H7 (cell line): Measurements from ENCODE around the gene NLGN2. TPM values are rescaled to one million over a fixed set of nuclear protein-coding genes. Genes with fewer than 3 reads are reported as not detected.
A peak's percentile ranks its signal among the peaks of the same experiment; 100 is the strongest.
"Not testable (repeated sequence)": the region's sequence is repeated elsewhere in the genome, so short reads cannot be mapped to it uniquely, and the experiment has no call there.

Source experiments
- DNase-seq: peaks from one replicate; pipeline ENCODE4 v3.0.0; 2012
- H3K27me3 ChIP-seq: 2 replicates; pipeline ENCODE4 v1.6.0; 2011; ENCODE audit warnings: mild to moderate bottlenecking, low read length; ENCODE audit not compliant: control insufficient read depth, insufficient read depth
- H3K36me3 ChIP-seq: replicated peaks from 2 replicates; pipeline ENCODE4 v1.5.1; 2011; ENCODE audit warnings: low read length; ENCODE audit not compliant: control insufficient read depth, insufficient read depth
- H3K4me3 ChIP-seq: 2 replicates; pipeline ENCODE4 v1.5.1; 2011; ENCODE audit warnings: low read depth, mild to moderate bottlenecking, control low read depth, low read length, moderate library complexity; ENCODE audit not compliant: insufficient read depth
- total RNA-seq: library from RNA; depleted of rRNA; stranded (reverse); fragments of >200 nt; shearing (Covaris generic); gene quantifications from 2 replicates; pipeline ENCODE4 v1.2.3, GENCODE V29; 2014; rRNA removed

Gene NLGN2
- total RNA-seq = 11.6 and 15.7 TPM in 2 replicates

- Histone ChIP-seq H3K27me3 (peaks cover 11% of the 10 kb centered on the region), H3K36me3 (peaks cover 11% of the 10 kb centered on the region), H3K4me3 (peak within 1 kb of the TSS; percentile 36)
- DNase-seq = peak; percentile 82
Observed at GRCh38 chr17:7407485-7408251, at the start of gene NLGN2. TSS of gene NLGN2 (plus strand) at chr17:7407845. CDS start at chr17:7408256, 411 bp downstream.

DNA sequence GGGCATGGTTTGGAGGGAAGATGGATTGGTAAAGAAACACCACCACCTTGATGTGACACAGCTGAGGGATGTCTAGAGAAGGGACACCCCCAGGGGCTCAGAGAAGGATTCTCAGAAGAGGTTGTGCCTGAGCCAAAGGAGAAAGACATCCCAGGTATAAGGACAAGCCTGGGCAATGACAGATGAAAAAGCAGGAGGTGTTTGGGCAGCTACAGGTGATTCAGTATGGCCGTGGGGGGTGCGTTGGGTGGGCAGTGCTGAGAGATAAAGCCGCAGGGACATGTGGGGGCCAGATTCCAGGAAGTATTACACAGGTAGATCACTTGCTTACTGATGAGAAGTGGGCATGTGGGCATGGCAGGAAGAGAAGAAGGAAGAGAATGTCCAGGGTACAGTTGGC lies 45.7 kb upstream of the NLGN2 start:
- no peaks in the 10 kb centered on the region for H3K27me3 ChIP-seq
- DNase-seq = no peak
- no peak overlapping the region for H3K4me3 ChIP-seq
- no peaks in the 10 kb centered on the region for H3K36me3 ChIP-seq

DNA sequence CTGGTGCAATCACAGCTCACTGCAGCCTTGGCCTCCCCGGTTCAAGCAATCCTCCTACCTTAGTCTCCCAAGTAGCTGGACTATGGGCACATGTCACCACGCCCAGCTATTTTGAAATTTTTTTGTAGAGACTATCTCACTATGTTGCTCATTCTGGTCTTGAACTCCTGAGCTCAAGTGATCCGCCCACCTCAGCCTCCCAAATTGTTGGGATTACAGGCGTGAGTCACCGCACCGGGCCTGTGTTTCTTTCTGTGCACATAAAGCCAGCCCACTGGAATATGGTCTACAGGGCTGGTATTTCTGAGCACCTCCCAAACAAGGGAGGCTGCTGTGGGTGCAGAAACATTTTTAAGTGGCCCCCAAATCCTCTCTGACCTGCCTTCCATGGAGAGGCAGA lies 44.3 kb upstream of the NLGN2 start:
- no peak overlapping the region for H3K4me3 ChIP-seq
- DNase-seq = no peak
- H3K27me3 ChIP-seq = no peaks in the 10 kb centered on the region
- no peaks in the 10 kb centered on the region for H3K36me3 ChIP-seq

GRCh38 chr17:7365963-7366362 lies 41.7 kb upstream of the NLGN2 start:
- H3K27me3 ChIP-seq, H3K36me3 ChIP-seq, H3K4me3 ChIP-seq: not testable (repeated sequence)
- DNase-seq = peak; percentile 13

DNA sequence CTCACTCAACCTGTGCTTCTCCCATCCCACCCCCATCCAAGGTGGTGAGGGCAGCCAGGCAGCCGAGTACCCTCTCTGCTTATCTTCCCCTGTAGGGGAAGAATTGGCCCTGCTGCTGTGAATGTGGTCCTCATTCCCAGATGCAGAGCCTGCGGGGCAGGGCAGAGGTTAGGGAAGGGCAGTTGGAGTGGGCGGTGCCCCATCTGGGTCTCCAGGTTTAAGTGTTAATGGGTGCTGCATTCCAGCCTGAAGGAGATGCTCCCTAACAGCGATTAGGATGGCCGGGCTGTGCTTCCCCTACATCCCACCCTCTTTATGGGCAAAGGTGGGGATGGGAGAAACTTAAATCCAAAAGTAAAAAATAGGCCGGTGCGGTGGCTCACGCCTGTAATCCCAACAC lies 40.6 kb upstream of the NLGN2 start:
- no peak for DNase-seq
- no peaks in the 10 kb centered on the region; the same call in 1 of the 2 replicates for H3K27me3 ChIP-seq
- H3K4me3 ChIP-seq = no peak overlapping the region
- H3K36me3 ChIP-seq = no peaks in the 10 kb centered on the region

GRCh38 chr17:7367918-7368598 lies 39.6 kb upstream of the NLGN2 start:
- Histone ChIP-seq H3K4me3 (no peak overlapping the region), H3K27me3 (no peaks in the 10 kb centered on the region; the same call in 1 of the 2 replicates), H3K36me3 (no peaks in the 10 kb centered on the region)
- no peak for DNase-seq

- H3K36me3 ChIP-seq, DNase-seq, H3K4me3 ChIP-seq, H3K27me3 ChIP-seq: not testable (repeated sequence)
Observed at GRCh38 chr17:7368599-7368994, 39.0 kb upstream of the NLGN2 start.

- Histone ChIP-seq H3K27me3 (no peaks in the 10 kb centered on the region; the same call in 1 of the 2 replicates), H3K4me3 (no peak overlapping the region), H3K36me3 (no peaks in the 10 kb centered on the region)
- DNase-seq = no peak
Observed at GRCh38 chr17:7369825-7370224, 37.8 kb upstream of the NLGN2 start.

GRCh38 chr17:7370853-7371252 lies 36.8 kb upstream of the NLGN2 start:
- Histone ChIP-seq H3K4me3 (no peak overlapping the region), H3K27me3 (no peaks in the 10 kb centered on the region; the same call in 1 of the 2 replicates), H3K36me3 (no peaks in the 10 kb centered on the region)
- no peak for DNase-seq

DNA sequence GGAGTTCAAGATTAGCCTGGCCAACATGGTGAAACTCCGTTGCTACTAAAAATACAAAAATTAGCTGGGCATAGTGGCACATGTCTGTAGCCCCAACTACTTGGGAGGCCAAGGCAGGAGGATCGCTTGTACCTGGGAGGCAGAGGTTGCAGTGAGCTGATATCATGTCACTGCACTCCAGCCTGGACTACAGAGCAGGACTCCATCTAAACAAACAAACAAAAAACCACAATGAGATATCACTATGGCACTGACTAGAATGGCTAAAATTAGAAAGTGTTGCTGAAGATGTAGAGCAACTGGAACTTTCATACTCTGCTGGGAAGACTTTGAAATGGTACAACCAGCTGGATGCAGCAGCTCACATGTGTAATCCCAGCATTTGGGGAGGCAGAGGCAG lies 33.3 kb upstream of the NLGN2 start:
- Histone ChIP-seq H3K4me3 (no peak overlapping the region), H3K36me3 (no peaks in the 10 kb centered on the region), H3K27me3 (peaks cover 2% of the 10 kb centered on the region; the same call in 1 of the 2 replicates)
- DNase-seq = no peak

DNA sequence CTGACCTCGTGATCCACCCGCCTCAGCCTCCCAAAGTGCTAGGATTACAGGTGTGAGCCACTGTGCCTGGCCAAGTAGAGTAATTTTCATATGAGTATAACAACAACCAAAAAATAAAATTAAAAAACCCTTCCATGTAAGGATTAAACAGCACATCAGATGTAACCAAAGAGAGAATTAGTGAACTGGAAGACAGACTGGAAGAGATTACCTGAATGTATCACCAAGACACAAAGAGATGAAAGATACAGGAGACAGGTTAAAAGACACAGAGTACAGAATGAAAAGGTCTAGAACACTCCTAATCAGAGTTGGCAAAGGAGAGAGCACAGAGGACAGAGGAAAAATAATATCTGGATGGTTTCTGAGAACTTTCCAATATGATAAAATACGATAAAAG lies 28.5 kb upstream of the NLGN2 start:
- peaks cover 43% of the 10 kb centered on the region for H3K27me3 ChIP-seq

GRCh38 chr17:7380321-7380720 lies 27.3 kb upstream of the NLGN2 start:
- peak overlapping the region; percentile 57 for H3K4me3 ChIP-seq
- no peak for DNase-seq
- H3K27me3 ChIP-seq = peaks cover 50% of the 10 kb centered on the region
- H3K36me3 ChIP-seq = no peaks in the 10 kb centered on the region

More for the DNA sequence above, 28.5 kb upstream of the NLGN2 start:
- H3K4me3 ChIP-seq = no peak overlapping the region
- no peak for DNase-seq
- H3K36me3 ChIP-seq = no peaks in the 10 kb centered on the region

GRCh38 chr17:7380855-7381683 lies 26.6 kb upstream of the NLGN2 start, which contains the start of gene TNK1:
TSS of gene TNK1 (plus strand) at chr17:7381089. CDS start at chr17:7382927, 1,838 bp downstream.
- peak; percentile 93 for DNase-seq
- Histone ChIP-seq H3K27me3 (peaks cover 50% of the 10 kb centered on the region), H3K36me3 (no peaks in the 10 kb centered on the region), H3K4me3 (peak within 1 kb of the TSS; percentile 57)

DNA sequence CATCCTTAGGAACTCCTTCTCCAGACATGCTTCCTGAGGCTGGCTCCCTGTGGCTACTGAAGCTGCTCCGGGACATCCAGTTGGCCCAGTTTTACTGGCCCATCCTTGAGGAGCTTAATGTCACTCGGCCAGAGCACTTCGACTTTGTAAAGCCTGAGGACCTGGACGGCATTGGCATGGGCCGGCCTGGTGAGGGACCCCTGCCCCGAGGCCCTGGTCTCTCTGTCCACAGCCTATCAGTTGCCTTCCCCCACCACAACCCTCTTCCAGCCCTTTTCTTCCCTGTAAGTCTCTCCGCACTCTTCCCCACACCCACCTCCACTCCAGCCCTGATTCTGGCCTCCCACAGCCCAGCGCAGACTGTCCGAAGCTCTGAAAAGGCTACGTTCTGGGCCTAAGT lies 24.7 kb upstream of the NLGN2 start:
- no peak overlapping the region for H3K4me3 ChIP-seq
- DNase-seq = peak; percentile 52
- H3K36me3 ChIP-seq = peaks cover 1% of the 10 kb centered on the region; the same call in 1 of the 2 replicates
- H3K27me3 ChIP-seq = peaks cover 50% of the 10 kb centered on the region
